Breast epithelium (tissue), 3 donors: Measurements from ENCODE around the gene CHRD.

Source experiments
- POLR2A ChIP-seq: fragments of 450-650 bp; IDR thresholded peaks from one replicate; pipeline ENCODE4 v1.6.1; 2016; ENCODE audit warnings: antibody characterized with exemption, mild to moderate bottlenecking, moderate library complexity
- TF ChIP-seq, protein P1 (sequence below), 3 donors: fragments of 450-650 bp; IDR thresholded peaks; one replicate each; pipeline ENCODE4 v1.5.1; 2016 to 2017; ENCODE audit warnings: antibody characterized with exemption in 3 of 3, mild to moderate bottlenecking in 3 of 3, moderate library complexity in 3 of 3

- TF ChIP-seq, protein P1, sequence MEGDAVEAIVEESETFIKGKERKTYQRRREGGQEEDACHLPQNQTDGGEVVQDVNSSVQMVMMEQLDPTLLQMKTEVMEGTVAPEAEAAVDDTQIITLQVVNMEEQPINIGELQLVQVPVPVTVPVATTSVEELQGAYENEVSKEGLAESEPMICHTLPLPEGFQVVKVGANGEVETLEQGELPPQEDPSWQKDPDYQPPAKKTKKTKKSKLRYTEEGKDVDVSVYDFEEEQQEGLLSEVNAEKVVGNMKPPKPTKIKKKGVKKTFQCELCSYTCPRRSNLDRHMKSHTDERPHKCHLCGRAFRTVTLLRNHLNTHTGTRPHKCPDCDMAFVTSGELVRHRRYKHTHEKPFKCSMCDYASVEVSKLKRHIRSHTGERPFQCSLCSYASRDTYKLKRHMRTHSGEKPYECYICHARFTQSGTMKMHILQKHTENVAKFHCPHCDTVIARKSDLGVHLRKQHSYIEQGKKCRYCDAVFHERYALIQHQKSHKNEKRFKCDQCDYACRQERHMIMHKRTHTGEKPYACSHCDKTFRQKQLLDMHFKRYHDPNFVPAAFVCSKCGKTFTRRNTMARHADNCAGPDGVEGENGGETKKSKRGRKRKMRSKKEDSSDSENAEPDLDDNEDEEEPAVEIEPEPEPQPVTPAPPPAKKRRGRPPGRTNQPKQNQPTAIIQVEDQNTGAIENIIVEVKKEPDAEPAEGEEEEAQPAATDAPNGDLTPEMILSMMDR (IDR thresholded peaks at IDR 0.05) = no peak
- TF ChIP-seq POLR2A = no peak
Measured at GRCh38 chr3:184405075-184406030, 25.5 kb downstream of the CHRD start.
